HEK293T (cell line): ENCODE data around the gene CMC1.

Experiments
- BHLHE40 ChIP-seq: fragments of 450-650 bp; IDR thresholded peaks from 2 replicates; pipeline ENCODE4 v1.6.1; 2016; ENCODE audit warnings: mild to moderate bottlenecking, moderate library complexity, borderline replicate concordance
- CTBP1 ChIP-seq: fragments of 450-650 bp; IDR thresholded peaks from 2 replicates; pipeline ENCODE4 v1.6.1; 2016; ENCODE audit warnings: borderline replicate concordance
- ELF4 ChIP-seq: fragments of 450-650 bp; IDR thresholded peaks from 2 replicates; pipeline ENCODE4 v1.6.1; 2017; ENCODE audit warnings: antibody characterized with exemption
- FOXK2 ChIP-seq: fragments of 450-650 bp; IDR thresholded peaks from 2 replicates; pipeline ENCODE4 v1.6.1; 2016; ENCODE audit warnings: mild to moderate bottlenecking
- LEF1 ChIP-seq: fragments of 450-650 bp; IDR thresholded peaks from 2 replicates; pipeline ENCODE4 v1.6.1; 2017; ENCODE audit warnings: mild to moderate bottlenecking, borderline replicate concordance
- PKNOX1 ChIP-seq: fragments of 450-650 bp; IDR thresholded peaks from 2 replicates; pipeline ENCODE4 v1.6.1; 2016
- TARDBP ChIP-seq: fragments of 450-650 bp; IDR thresholded peaks from 2 replicates; pipeline ENCODE4 v1.6.1; 2016

GRCh38 chr3:28262001-28262400 is 20.6 kb downstream of the CMC1 start:
- no peak for TF ChIP-seq LEF1
- TF ChIP-seq TARDBP = no peak
- no peak for TF ChIP-seq ELF4
- no peak for TF ChIP-seq BHLHE40
- no peak for TF ChIP-seq PKNOX1
- TF ChIP-seq FOXK2 = no peak
- TF ChIP-seq CTBP1 = no peak
